IMR-90 (cell line): ENCODE measurements around the gene LATS2. TPM values are rescaled to one million over a fixed set of nuclear protein-coding genes. Genes with fewer than 3 reads are reported as not detected.

Source experiments
- ATAC-seq: fragments of 200-7000 bp; cut with Tn5 transposase; 2 replicates; pipeline ENCODE4 v1.9.1; 2020; ENCODE audit warnings: low read depth, mild to moderate bottlenecking, moderate library complexity
- BruUV-seq: library from RNA; stranded (reverse); fragments of 400-500 nt; replicated peaks from 2 replicates; lab custom pipeline; 2021; lab: Mats Ljungman, UMichigan
- CTCF ChIA-PET: fragments of 300-600 bp; formaldehyde crosslinking; extraction: SDS; loops from one replicate; lab custom pipeline; 2021; ENCODE audit warnings: antibody characterized with exemption; lab: Yijun Ruan, JAX
- POLR2A ChIA-PET: fragments of 300-600 bp; sonication (Branson Sonifier 250); formaldehyde crosslinking; loops from one replicate; lab custom pipeline; 2022; ENCODE audit warnings: antibody characterized with exemption; ENCODE audit not compliant: unreplicated experiment; lab: Charles Lee
- DNase-seq: peaks from one replicate; pipeline ENCODE4 v3.0.0; 2013
- H2AFZ ChIP-seq: replicated peaks from 2 replicates; pipeline ENCODE3; 2013; ENCODE audit warnings: low read length, mild to moderate bottlenecking; ENCODE audit not compliant: poor library complexity
- H2AK5ac ChIP-seq: 2 replicates; pipeline ENCODE4 v1.6.1; 2013; ENCODE audit warnings: low read depth, low read length, inconsistent platforms
- H2AK9ac ChIP-seq: replicated peaks from 2 replicates; pipeline ENCODE3; 2013; ENCODE audit warnings: mild to moderate bottlenecking, low read depth, low read length, moderate library complexity; ENCODE audit not compliant: poor library complexity
- H2BK120ac ChIP-seq: 2 replicates; pipeline ENCODE4 v1.6.1; 2013; ENCODE audit warnings: low read depth, low read length, inconsistent platforms
- H2BK15ac ChIP-seq: 3 replicates; pipeline ENCODE4 v1.6.1; 2013; ENCODE audit warnings: low read depth, low read length, inconsistent platforms
- H2BK20ac ChIP-seq: 2 replicates; pipeline ENCODE4 v1.6.1; 2013; ENCODE audit warnings: low read depth, mild to moderate bottlenecking, inconsistent platforms, low read length, moderate library complexity
- H2BK5ac ChIP-seq: 2 replicates; pipeline ENCODE4 v1.6.1; 2013; ENCODE audit warnings: mild to moderate bottlenecking, low read depth, low read length, inconsistent platforms; ENCODE audit not compliant: poor library complexity, severe bottlenecking
- H3K14ac ChIP-seq: replicated peaks from 2 replicates; pipeline ENCODE4 v1.6.1; 2013; ENCODE audit warnings: low read depth, low read length, inconsistent platforms
- H3K18ac ChIP-seq: 2 replicates; pipeline ENCODE4 v1.6.1; 2013; ENCODE audit warnings: low read depth, low read length, control low read depth
- H3K23ac ChIP-seq: 2 replicates; pipeline ENCODE4 v1.6.1; 2013; ENCODE audit warnings: low read depth, low read length, inconsistent platforms
- H3K27ac ChIP-seq: 2 replicates; pipeline ENCODE4 v1.5.1; 2013; ENCODE audit warnings: mild to moderate bottlenecking, control low read depth, low read length; ENCODE audit not compliant: insufficient read depth
- H3K27me3 ChIP-seq: 2 replicates; pipeline ENCODE4 v1.6.1; 2013; ENCODE audit warnings: low read length; ENCODE audit not compliant: control insufficient read depth, insufficient read depth
- H3K36me3 ChIP-seq: 2 replicates; pipeline ENCODE4 v1.6.1; 2013; ENCODE audit warnings: low read length, mixed read lengths; ENCODE audit not compliant: control insufficient read depth, insufficient read depth
- H3K4ac ChIP-seq: 2 replicates; pipeline ENCODE4 v1.6.1; 2013; ENCODE audit warnings: low read depth, low read length, inconsistent platforms
- H3K4me1 ChIP-seq: 2 replicates; pipeline ENCODE4 v1.6.1; 2013; ENCODE audit warnings: low read length, mixed read lengths; ENCODE audit not compliant: control insufficient read depth, insufficient read depth
- H3K4me2 ChIP-seq: 2 replicates; pipeline ENCODE4 v1.6.1; 2013; ENCODE audit warnings: low read depth, mild to moderate bottlenecking, control low read depth, low read length, moderate library complexity
- H3K4me3 ChIP-seq: 2 replicates; pipeline ENCODE4 v1.5.1; 2013; ENCODE audit warnings: low read depth, mild to moderate bottlenecking, control low read depth, low read length, moderate library complexity; ENCODE audit not compliant: insufficient read depth
- H3K56ac ChIP-seq: 2 replicates; pipeline ENCODE4 v1.6.1; 2013; ENCODE audit warnings: low read length, inconsistent platforms; ENCODE audit not compliant: insufficient read depth; ENCODE audit errors: extremely low read depth
- H3K79me1 ChIP-seq, 2 experiments: 2 replicates each; pipeline ENCODE4 v1.6.1; 2013; ENCODE audit warnings: low read length in 2 of 2, inconsistent platforms in 1 of 2, low read depth in 1 of 2
- H3K9ac ChIP-seq: 2 replicates; pipeline ENCODE4 v1.6.1; 2013; ENCODE audit warnings: low read depth, low read length, control low read depth
- H3K9me1 ChIP-seq: 2 replicates; pipeline ENCODE4 v1.6.1; 2013; ENCODE audit warnings: low read length, inconsistent platforms; ENCODE audit not compliant: insufficient read depth
- H3K9me3 ChIP-seq: 2 replicates; pipeline ENCODE4 v1.6.1; 2013; ENCODE audit warnings: low read length; ENCODE audit not compliant: control insufficient read depth, insufficient read depth
- H4K20me1 ChIP-seq: 2 replicates; pipeline ENCODE4 v1.6.1; 2013; ENCODE audit warnings: low read length, inconsistent platforms; ENCODE audit not compliant: insufficient read depth
- H4K5ac ChIP-seq: 2 replicates; pipeline ENCODE4 v1.6.1; 2013; ENCODE audit warnings: mild to moderate bottlenecking, low read depth, low read length, control low read depth
- H4K8ac ChIP-seq, 2 experiments: 2 replicates each; pipeline ENCODE4 v1.6.1; 2013; ENCODE audit warnings: low read depth in 2 of 2, low read length in 2 of 2, control low read depth in 1 of 2, inconsistent platforms in 1 of 2
- H4K91ac ChIP-seq: 2 replicates; pipeline ENCODE4 v1.6.1; 2013; ENCODE audit warnings: low read depth, low read length, inconsistent platforms; ENCODE audit not compliant: insufficient read depth
- BHLHE40 ChIP-seq: fragments of 150-350 bp; IDR thresholded peaks from 2 replicates; pipeline ENCODE4 v1.6.1; 2016; ENCODE audit warnings: mild to moderate bottlenecking, low read depth, low read length
- CHD1 ChIP-seq: IDR thresholded peaks from 2 replicates; pipeline ENCODE4 v1.6.1; 2012; ENCODE audit warnings: low read depth, low read length, improper control_type of control experiment
- CTCF ChIP-seq: conservative IDR thresholded peaks from 2 replicates; pipeline ENCODE4 v1.5.1; 2012; ENCODE audit warnings: mild to moderate bottlenecking, low read depth, low read length, improper control_type of control experiment
- MAZ ChIP-seq: IDR thresholded peaks from 2 replicates; pipeline ENCODE4 v1.6.1; 2012; ENCODE audit warnings: low read depth, mild to moderate bottlenecking, low read length, improper control_type of control experiment, moderate library complexity, borderline replicate concordance
- NFE2L2 ChIP-seq: fragments of 150-350 bp; IDR thresholded peaks from 2 replicates; pipeline ENCODE4 v1.6.1; 2016; ENCODE audit warnings: low read depth, mild to moderate bottlenecking, low read length
- POLR2A ChIP-seq: IDR thresholded peaks from 2 replicates; pipeline ENCODE4 v1.6.1; 2012; ENCODE audit warnings: mild to moderate bottlenecking, low read depth, low read length
- RAD21 ChIP-seq: IDR thresholded peaks from 2 replicates; pipeline ENCODE4 v1.6.1; 2012; ENCODE audit warnings: low read length, improper control_type of control experiment
- RFX5 ChIP-seq: IDR thresholded peaks from 2 replicates; pipeline ENCODE4 v1.8.0; 2012; ENCODE audit warnings: low read depth, mild to moderate bottlenecking, low read length, moderate library complexity
- SMC3 ChIP-seq: fragments of 150-350 bp; IDR thresholded peaks from 2 replicates; pipeline ENCODE4 v1.6.1; 2016; ENCODE audit warnings: low read depth, mild to moderate bottlenecking, antibody characterized with exemption, low read length, moderate library complexity
- WGBS, 2 experiments: methylation state at CpG; one replicate each; pipeline versions ENCODE4 v1.1.5 to v1.1.7; 2013; ENCODE audit warnings: missing lambda C conversion rate in 2 of 2; ENCODE audit not compliant: insufficient read length in 1 of 2; ENCODE audit errors: extremely low coverage in 2 of 2; 5-methylcytosine and 5-hydroxymethylcytosine counted together
- dilution Hi-C: fragments of 300-500 bp; cut with HindIII; formaldehyde crosslinking; loops from one replicate; pipeline ENCODE4 v1.14.3; 2018; ENCODE audit warnings: low sequenced_read_pairs; ENCODE audit not compliant: unreplicated experiment
- in situ Hi-C: fragments of 300-500 bp; cut with MboI; formaldehyde crosslinking; loops from 3 replicates; pipeline ENCODE4 v1.14.3; 2019; ENCODE audit warnings: low sequenced_read_pairs, inconsistent platforms, mixed read lengths
- intact Hi-C: fragments of 100-400 bp; cut with micrococcal nuclease; formaldehyde crosslinking; loops from 2 replicates; pipeline ENCODE4 v1.10.0; 2022
- polyA plus RNA-seq, 3 experiments: library from polyadenylated mRNA; depleted of rRNA; stranded (reverse); fragments of >200 nt; gene quantifications; 2 replicates each; pipeline ENCODE4 v1.2.3, GENCODE V29; 2012; ENCODE audit warnings: low replicate concordance in 1 of 3
- total RNA-seq: library from RNA; depleted of rRNA; stranded (reverse); fragments of >200 nt; gene quantifications from 2 replicates; pipeline ENCODE4 v1.2.3, GENCODE V29; 2012

LATS2 gene
- total and polyA plus RNA-seq, 2 of the 4 experiments (the other 2 are of a cell fraction), result 12.7 to 22.4 TPM

GRCh38 chr13:20960663-20961309 lies 100.6 kb downstream of the LATS2 start:
- Histone ChIP-seq H3K79me1 (no peaks in the 10 kb centered on the region), H2BK5ac (no peak overlapping the region), H3K18ac (no peak overlapping the region), H2AK5ac (no peak overlapping the region), H3K4me2 (no peak overlapping the region), H3K4ac (no peak overlapping the region), H3K4me3 (no peak overlapping the region), H3K9me1 (no peaks in the 10 kb centered on the region), H3K14ac (no peak overlapping the region), H3K27me3 (peaks cover 2% of the 10 kb centered on the region), H3K9me3 (no peaks in the 10 kb centered on the region), H4K91ac (no peak overlapping the region), H2BK20ac (no peak overlapping the region), H4K20me1 (no peaks in the 10 kb centered on the region), H3K4me1 (no peaks in the 10 kb centered on the region; the same call in none of the 2 replicates), H4K5ac (no peak overlapping the region), H3K36me3 (no peaks in the 10 kb centered on the region), H3K23ac (no peak overlapping the region), H2BK120ac (no peak overlapping the region), H2AFZ (no peak overlapping the region), H2AK9ac (no peak overlapping the region), H3K56ac (no peak overlapping the region), H3K27ac (no peak overlapping the region), H4K8ac (no peak overlapping the region), H2BK15ac (no peak overlapping the region), H3K9ac (no peak overlapping the region)
- POLR2A ChIA-PET, result no interaction called here
- intact Hi-C loops, result no loop called here
- no TSS peak for BruUV-seq
- dilution Hi-C loops, result no loop called here
- TF ChIP-seq MAZ (no peak), RAD21 (no peak), POLR2A (no peak), SMC3 (no peak), NFE2L2 (no peak), CHD1 (no peak), BHLHE40 (no peak), CTCF (no peak), RFX5 (no peak)
- WGBS, 2 experiments, result no CpG with 5 or more reads among the region's 14 CpGs
- in situ Hi-C loops, result no loop called here
- CTCF ChIA-PET, result no interaction called here
- ATAC-seq (no peak), DNase-seq (no peak)
